ENCODE results near the gene XRCC1.
"Not testable (repeated sequence)": the region's sequence is repeated elsewhere in the genome, so short reads cannot be mapped to it uniquely, and the experiment has no call there.

Gene XRCC1

DNA sequence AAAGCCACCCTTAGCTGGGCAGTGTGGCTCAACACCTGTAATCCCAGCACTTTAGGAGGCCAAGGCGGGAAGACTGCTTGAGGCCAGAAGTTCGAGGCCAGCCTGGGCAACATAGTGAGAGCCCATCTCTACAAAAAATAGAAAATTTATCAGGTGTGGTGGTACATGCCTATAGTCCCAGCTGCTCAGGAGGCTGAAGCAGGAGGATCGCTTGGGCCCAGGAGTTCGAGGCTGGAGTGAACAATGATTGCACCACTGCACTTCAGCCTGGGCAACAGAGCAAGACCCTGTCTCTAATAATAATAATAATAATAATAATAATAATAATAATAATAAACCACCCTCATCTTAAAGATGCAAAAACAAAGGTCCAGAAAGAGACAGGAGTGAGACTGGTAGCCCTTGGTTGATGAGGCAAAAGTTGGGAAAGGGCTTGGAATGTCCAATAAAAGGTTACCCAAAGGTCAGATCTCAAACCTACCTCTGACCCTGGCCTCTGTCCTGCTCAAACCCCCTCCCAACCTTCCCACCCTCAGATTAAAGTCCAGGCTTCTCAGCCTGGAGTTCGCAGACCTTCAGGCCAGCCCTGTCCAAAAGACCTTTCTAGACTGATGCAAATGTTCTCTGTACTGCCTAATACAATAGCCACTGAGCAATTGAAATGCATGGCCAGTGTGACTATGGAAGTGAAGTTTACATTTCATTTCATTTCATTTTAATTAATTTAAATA lies 33.2 kb downstream of the XRCC1 start:
- DNase-seq, result no peak

DNA sequence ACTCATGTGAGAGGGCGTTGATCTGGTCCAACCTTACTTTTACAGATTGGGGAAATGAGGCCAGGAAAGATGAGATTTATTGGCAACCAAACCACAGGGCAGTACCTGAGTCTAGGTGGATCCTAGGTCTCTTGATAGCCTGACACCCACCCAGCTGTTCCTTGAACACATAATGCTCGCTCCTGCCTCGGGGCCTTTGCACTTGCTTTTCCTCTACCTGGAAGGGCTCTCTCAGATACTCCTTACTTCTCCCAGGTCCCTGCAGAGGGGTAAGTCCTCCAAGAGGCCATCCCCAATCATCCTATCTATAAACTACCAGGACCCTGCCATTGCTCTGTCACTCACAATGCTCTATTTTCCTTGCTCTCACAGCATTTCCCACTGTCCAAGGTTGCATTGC lies 34.9 kb downstream of the XRCC1 start:
- no peak for DNase-seq

DNA sequence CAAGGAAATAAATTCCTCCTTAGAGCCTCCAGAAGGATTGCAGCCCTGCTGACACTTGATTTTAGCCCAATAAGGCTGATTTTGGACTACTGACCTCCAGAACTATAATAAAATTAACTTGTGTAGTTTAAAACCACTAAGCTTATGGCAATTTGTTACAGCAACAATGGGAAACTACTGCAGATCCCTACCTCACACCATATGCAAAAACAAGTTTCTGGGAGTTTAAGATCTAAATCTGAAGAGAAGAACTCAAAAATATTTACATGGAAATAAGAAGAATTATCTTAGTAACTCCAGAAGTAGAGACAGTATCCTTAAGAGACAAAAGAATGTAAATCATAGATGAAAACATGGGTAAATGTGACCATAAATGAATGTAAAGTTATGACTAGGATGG lies 36.4 kb downstream of the XRCC1 start:
- DNase-seq, result no peak

DNA sequence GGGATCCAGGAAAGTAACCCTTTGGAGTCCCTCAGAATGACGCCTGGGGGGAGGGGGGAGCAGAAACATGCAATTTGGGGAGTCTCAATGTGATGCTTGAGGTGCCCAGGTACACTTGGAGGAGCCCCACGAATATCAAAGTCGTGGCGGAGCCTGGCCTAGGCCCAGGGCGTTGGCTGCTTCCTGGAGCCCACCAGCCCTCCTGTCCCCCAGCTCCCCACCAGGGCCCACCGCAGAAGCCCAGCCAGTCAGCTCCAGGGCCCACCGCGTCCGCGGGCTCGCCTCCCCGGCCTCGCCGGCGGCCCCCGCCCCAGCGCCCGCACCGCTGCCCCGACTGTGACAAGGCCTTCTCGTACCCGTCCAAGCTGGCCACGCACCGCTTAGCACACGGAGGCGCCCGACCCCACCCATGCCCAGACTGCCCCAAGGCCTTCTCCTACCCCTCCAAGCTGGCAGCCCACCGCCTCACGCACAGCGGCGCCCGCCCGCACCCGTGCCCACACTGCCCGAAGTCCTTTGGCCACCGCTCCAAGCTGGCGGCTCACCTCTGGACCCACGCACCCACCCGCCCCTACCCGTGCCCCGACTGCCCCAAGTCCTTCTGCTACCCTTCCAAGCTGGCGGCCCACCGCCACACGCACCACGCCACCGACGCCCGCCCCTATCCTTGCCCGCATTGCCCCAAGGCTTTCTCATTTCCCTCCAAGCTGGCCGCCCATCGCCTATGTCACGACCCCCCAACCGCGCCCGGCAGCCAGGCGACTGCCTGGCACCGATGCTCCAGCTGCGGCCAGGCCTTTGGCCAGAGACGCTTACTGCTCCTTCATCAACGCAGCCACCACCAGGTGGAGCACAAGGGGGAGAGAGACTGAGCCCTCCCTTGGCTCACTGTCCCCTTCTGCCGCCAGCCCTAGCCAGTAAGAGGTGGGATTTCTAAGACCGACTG lies 40.2 kb downstream of the XRCC1 start:
- no peak for DNase-seq

DNA sequence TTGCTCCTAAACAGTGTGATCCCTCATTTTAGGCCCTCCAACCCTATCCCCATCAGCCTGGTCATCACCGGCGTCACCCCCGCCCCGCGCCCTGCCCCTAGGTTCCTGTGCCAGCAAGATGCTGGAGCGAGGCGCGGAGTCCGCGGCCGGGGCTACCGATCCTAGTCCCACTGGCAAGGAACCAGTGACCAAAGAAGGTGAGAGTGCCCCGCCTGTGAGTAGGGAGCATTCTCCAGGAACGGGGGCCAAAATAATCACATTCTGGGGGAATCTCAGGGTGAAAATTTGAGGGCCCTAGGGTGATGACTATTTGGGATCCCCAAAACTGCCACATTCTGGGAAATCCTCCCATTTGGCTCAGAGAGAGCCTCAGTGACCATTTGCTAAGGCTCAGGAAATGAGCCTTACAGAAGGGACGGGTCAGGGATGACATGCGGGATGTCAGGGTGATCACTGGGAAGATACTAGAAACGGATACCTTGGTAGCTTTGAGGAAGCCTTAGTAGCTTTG lies 41.0 kb downstream of the XRCC1 start:
- DNase-seq, result no peak

DNA sequence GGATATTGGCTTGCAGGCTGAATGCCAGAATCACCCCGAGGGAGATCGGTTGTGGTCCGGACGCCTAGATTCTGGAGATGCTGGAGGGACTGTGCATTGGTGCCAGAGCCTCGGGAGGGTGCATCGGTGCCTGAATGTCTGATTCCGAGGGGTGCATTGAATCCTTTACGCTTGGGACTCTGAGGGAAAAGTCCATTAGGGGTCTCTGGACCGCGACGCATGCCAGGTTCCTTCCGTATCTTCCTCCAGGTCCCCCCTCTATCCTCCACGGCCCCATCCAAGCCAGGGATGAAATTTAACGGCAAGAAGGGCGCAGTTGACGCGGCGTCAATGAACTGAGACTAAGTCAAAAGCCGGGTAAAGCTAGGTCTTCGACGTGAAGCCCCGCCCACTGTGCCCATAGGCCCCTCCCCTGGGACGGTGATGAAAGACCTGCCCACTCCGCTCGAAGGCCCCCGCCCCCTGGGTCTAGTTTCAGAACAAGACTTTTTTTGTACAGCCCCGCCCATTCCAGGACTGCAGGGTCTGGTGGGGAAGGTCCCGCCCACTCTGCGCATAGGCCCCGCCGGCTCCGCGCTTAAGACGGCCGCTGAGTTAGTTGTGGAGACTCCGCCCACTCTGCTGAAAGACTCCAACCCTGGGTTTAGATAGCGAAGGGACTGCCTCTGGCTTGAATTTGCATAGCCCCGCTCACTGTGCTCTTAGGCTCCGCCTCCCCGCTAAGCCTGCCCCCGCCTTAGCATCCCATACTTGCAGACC lies 41.6 kb downstream of the XRCC1 start:
- DNase-seq, result peak; percentile 99

DNA sequence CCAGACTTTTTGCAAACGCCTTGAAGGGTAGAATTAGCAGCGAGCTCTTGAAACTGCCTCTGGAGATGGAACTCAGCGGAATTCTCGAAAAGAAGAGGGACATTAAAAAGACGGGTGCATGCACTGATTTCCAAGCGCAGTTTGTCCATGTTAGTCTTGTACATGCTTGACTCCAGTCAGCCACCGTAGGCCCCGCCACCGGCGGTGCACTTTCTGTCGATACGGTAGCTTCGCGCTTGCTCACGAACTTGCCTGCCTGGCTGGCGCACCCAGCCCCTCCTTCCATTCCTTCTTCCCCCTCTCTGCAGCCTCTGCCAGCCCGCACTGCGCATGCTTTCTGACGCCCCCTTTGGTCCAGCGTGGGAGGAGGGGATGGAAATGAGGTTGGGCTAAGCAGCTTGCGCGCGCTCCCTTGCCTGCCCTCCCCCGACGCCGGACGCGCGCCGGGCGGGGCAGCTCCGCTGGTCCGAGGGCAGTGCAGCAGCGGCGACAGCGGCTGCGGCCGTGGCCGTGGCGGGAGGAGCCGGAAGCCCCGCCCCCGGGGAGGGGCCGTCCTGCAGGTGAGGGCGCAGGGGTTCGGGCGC lies 42.3 kb downstream of the XRCC1 start, which contains the start of gene ZNF575:
ZNF575 (plus strand) TSS at position 227 of the 584 bp plus-strand sequence. CDS start 1,235 bp downstream, outside the sequence.
- DNase-seq, result peak; percentile 86

DNA sequence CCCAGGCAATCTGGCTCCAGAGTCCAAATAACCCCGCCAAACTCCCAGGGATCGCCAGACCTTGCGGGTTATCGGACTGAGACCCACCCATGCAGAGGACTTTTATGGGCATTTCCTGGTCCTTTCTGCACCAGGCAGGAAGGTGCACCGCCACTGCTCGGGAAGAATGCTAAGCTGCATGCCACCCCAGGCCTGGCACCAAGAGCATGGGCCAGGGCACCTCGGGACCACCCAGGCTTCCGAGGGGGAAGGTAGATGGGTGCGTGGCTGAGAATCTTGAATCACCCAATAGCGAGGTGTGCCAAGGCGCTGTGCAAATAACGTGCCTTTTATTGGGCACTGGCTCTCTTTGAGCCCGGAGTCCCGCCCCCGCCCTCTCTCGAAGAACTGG lies 42.8 kb downstream of the XRCC1 start:
- peak; percentile 45 for DNase-seq

DNA sequence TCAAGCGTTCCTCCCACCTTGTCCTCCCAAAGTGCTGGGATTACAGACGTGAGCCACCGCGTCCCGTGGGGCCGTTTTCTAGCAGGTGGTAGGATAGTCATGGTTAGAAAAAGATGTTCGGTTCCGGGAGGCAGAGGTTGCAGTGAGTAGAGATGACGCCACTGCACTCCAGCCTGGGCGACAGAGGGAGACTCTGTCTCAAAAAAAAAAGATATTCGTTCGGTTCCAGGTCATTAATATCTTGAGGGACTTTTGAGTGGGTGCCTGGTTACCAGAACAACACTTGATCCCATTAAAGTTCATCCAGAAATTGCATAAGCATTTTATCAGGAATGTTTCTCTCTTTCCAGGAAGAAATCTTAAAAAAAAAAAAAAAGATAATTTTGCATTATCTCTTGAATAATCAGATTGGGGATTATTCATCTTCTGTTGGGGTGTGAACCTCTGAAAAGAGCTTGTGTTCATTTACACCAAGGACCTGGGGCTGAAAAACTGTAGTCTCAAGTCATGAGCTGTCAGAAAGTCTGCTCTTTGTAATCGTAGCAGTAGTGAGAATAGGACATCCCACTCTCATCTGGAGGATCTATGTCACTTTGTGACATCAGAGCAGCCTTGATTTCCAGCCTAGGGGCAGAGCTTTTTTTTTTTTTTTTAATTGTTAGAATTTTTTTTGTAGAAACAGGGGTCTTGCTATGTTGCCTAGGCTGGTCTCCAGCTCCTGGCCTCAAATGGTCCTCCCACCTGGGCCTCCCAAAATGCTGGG lies 47.3 kb downstream of the XRCC1 start:
- DNase-seq, result peak; percentile 47

DNA sequence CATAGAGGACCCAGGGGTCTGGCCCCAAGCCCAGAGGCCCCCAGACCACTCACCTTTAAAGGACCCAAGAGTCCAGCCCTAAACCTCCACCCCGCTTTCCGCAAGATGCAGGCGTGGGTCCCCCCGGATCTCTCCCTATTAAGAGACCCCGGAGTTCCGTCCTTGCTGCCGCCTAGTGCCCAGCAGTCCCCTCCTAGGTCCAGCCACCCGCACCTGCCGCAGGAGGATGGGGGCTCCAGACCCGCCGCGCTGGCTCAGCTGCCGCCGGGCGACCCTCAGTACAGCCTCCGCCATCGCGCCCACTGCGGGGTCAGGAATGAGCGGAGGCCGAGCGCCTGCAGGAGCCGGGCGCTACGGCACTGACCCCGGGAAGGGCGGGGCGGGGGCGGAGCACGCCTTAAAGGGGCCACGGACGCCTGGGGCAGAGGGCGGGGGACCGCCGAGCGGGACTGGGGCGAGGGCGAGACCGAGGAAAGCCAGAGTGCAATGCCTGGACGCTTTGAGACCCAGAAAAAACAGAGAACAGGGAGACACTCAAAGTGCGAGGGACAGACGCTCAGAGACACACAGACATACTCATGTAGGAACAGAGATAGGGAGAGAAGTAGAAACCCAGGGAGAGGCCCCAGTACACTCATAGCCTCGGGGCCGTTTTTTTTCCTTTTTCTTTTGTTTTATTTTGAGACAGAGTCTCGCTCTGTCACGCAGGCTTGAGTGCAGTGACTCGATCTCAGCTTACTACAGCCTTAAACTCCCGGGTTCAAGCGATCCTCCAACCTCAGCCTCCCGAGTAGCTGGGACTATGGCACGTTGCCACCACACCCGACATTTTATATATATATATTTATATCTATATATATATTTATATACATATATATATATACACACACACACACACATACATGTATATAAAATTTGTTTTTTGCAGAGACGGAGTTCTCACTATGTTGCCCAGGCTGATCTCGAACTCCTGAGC lies 48.2 kb downstream of the XRCC1 start, which contains the start of gene ETHE1:
ETHE1 (minus strand) TSS at position 318 of the 976 bp plus-strand sequence; CDS start at position 294, 24 bp downstream.
- DNase-seq, result peak; percentile 44

DNA sequence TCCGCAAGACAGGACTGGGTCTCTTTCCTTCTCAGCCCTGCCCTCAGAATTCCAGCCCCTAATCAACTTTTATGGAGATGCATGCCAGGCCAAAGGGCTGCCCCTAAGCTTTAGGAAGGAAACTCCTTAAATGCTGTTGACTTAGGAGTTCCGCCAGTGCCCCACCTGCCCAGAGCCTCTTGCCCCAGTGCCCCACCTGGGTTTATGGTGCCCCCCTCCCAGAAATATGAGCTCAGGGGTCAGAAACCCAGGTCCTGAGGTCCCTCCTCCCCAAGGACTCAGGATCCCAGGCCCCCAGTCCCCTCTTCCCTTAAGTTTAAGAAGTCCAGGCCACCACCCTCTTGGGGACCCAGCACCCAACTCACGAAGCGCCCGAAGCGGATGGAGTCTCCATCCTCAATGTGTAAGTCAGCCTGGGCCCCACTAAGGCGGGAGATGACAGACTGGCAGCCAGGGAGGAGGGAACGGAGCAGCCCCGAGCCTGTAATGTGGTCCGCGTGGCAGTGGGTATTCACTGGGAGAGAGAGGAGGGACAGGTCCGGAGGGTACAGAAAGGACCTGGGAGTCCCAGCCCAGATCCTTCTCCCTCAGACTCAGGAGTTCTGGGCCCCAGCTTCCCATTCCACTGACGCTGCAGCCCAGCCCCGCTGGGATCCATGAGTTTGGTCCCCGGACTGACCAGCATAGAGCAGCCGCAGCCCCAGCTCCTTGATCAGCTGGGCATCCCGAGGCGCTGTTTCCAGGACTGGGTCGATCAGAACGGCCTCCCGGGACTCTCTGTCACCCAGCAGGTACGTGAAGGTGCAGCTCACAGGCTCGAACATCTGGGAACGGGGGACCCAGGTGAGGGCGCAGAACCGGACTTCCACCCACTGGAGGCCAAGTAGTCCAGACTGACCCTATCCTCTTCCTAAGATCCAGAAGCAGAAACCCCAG lies 49.2 kb downstream of the XRCC1 start:
- DNase-seq, result no peak

DNA sequence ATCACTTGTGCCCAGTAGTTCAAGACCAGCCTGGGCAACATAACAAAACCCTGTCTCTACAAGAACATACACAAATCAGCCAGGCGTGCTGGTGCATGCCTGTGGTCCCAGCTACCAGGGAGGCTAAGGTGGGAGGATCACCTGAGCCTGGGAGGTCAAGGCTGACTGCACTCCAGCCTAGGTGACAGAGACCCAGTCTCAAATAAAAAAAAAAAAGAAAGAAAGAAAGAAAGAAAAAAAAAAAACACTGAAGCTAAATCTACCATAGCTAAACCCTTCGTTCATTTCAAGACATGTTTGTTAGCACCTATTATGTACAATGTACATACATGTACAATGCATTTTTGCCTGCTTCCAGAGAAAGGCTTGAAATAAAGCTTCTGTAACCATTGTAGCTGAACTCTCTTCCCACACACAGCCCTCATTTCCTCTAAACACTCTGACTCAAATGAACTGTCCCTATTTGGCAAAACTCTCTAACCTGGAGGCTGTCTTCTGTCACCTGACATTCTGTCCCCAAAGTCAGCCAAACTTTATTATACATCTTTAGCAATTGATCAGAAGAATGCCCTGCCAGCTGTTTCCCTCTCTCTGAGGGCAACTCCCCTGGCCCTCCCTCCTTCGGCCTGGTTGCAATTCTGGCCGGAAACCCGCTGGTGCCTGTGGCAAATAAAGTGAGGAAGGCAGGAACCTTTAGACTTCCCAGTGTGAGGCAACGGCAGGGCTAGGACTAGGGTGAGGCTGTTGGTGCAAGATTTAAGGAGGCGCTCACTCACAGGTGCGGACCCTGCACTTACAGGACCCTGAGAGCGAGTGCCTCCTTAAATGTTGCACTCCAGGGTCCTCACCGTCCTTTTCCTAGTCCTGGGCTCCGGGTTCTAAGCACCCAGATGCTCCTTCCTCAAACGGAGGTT lies 50.1 kb downstream of the XRCC1 start:
- no peak for DNase-seq

DNA sequence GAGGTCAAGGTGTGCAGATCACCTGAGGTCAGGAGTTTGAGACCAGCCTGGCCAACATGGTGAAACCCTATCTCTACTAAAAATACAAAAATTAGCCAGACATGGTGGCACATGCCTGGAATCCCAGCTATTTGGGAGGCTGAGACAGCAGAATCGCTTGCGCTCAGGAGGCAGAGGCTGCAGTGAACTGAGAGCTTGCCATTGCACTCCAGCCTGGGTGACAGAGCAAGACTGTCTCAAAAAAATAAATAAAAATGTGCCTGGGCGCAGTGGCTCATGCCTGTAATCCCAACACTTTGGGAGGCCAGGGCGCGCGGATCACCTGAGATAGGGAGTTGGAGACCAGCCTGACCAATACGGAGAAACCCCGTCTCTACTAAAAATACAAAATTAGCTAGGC lies 51.6 kb downstream of the XRCC1 start:
- DNase-seq, result not testable (repeated sequence)

DNA sequence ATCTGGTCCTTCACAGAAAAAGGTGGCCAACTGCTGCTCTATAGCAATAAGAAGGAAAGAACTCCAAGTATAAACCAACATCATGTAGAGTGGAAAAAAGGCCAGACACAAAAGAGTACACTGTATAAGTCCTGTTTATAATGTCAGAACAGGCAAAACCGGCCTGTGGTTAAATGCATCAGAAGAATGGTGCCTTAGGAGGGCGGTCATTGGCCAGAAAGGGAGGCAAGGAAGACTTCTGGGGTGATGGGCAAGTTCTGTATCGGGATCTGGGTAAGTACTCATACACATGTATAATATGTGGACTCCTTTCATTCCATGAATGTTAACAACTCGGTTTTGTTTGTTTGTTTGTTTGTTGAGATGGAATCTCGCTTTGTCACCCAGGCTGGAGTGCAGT lies 52.4 kb downstream of the XRCC1 start:
- DNase-seq, result no peak

DNA sequence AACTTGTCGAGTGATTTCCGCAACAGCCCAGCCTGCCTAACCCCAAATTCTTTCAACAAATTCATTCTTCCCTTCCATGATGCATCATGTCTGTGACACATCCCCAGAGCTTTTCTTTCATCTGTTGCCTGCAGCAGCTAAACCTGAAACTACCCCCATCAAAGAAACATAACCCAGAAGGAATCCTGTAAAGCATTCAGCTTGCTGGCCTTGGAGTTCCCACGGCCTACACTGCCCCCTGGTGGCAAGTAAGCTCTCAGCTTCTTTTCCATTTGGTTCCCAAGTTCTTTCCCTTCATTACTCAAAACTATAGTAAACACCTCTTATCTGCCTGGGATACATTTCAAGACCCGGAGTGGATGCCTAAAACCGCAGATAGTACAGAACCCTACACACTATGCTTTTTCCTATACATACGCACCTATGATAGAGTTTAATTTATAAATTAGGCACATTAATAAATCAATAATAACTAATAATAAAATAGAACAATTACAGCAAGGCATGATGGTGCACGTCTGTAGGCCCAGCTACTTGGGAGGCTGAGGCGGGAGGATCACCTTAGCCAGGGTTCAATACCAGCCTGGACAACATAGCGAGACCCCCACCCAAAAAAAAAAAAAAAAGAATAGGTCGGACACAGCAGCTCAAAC lies 55.8 kb downstream of the XRCC1 start:
- peak; percentile 78 for DNase-seq

DNA sequence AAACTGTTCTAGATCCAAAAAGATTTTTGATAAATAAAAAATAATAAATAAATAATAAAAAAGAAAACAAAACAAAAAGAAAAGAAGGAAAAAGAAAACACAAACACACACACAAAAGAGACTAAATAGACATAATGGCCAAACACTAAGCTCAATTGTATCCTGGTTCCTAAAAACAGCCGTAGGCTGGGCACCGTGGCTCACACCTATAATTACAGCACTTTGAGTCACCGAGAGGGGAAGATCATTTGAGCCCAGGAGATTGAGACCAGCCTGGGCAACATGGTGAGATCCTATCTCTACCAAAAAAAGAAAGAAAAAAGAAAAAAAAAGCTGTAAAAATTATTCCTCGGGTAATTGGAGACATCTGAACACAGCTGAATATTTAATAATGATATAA lies 57.3 kb downstream of the XRCC1 start:
- no peak for DNase-seq

DNA sequence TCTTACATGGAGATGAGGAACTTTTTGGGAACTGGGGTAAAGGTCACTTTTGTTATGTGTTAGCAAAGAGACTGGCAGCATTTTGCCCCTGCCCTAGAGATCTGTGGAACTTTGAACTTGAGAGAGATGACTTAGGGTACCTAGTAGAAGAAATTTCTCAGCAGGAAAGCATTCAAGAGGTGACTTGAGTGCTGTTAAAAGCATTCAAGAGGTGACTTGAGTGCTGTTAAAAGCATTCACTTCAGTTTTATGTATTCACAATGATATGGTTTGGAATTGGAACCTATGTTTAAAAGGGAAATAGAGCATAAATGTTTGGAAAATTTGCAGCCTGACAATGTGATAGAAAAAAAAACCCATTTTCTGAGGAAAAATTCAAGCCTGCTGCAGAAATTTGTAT lies 62.9 kb downstream of the XRCC1 start:
- not testable (repeated sequence) for DNase-seq

DNA sequence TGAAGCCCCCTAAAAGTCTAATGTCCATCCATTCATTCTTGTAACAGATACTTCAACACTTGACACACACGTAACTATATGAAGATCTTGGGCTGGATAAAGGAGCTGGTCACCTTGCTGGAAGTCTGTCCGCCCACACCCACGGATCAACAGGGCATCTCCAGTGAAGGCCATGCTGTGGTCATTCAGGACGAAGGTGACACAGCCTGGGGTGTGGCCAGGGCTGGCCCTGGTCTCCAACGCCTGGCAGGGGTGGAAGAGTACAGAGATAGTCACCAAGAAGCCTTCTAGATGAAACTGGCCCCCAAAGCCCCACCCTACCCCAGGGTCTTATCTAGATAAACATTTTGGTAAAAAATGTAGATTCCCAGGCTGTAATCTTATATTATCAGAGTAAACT lies 64.0 kb downstream of the XRCC1 start:
- DNase-seq, result no peak

Data from NCI-H1436 (cell line).